Suprapubic skin (tissue), 4 donors: ENCODE measurements around the gene CBX2.

Source experiments
- POLR2A ChIP-seq, 2 donors: fragments of 450-650 bp; IDR thresholded peaks; one replicate each; pipeline ENCODE4 v1.6.1; 2017; ENCODE audit warnings: antibody characterized with exemption in 2 of 2, mild to moderate bottlenecking in 2 of 2, moderate library complexity in 2 of 2
- POLR2AphosphoS5 ChIP-seq, 3 donors: sonication (generic); formaldehyde crosslinking; IDR thresholded peaks; one replicate each; pipeline ENCODE4 v1.6.1; 2017; ENCODE audit warnings: antibody characterized with exemption in 3 of 3
- TF ChIP-seq, protein P1 (sequence below), 2 donors: fragments of 200-600 bp in 1 of 2; fragments of 450-650 bp in 1 of 2; sonication (generic) in 1 of 2; IDR thresholded peaks; one replicate each; pipeline ENCODE4 v1.5.1; 2016 to 2019; ENCODE audit warnings: antibody characterized with exemption in 2 of 2, mild to moderate bottlenecking in 1 of 2, moderate library complexity in 1 of 2

DNA sequence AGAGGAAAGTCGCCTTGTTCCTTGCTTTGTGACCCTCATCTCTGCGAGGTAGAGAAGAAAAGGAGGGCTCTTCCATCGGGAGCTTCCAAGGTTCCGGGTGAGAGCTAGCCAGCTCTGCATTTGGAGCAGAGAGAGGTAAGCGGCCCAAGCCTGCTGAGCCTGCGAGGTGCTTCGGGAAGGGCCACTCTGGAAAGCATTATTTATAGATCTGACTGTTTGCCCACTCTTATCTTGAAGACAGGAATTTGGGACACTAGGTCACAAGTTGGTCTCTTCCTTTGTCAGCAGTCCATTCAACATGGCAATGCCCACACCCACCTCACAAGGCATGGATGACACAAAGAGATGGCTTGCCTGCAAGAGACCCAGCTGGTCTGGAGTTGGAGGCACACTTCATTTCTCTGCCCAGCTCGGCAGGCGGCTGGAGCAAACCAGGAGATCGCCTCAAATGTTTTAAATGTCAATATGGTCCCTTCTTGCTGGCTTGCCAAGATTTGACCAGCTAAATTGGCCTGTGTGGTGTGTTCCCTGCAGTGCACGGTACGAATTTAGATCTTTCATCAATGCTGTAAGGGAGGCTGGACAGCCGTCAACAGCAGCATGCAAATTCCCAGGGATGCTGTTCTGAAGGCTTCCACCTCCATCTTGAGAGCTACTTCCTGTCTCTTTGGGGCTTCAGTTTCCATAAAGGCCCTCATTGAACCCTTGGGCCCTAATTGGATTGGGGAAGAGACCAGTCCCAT, 41.8 kb downstream of the CBX2 start:
- TF ChIP-seq, protein P1, sequence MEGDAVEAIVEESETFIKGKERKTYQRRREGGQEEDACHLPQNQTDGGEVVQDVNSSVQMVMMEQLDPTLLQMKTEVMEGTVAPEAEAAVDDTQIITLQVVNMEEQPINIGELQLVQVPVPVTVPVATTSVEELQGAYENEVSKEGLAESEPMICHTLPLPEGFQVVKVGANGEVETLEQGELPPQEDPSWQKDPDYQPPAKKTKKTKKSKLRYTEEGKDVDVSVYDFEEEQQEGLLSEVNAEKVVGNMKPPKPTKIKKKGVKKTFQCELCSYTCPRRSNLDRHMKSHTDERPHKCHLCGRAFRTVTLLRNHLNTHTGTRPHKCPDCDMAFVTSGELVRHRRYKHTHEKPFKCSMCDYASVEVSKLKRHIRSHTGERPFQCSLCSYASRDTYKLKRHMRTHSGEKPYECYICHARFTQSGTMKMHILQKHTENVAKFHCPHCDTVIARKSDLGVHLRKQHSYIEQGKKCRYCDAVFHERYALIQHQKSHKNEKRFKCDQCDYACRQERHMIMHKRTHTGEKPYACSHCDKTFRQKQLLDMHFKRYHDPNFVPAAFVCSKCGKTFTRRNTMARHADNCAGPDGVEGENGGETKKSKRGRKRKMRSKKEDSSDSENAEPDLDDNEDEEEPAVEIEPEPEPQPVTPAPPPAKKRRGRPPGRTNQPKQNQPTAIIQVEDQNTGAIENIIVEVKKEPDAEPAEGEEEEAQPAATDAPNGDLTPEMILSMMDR (IDR thresholded peaks at IDR 0.05), result no peak
- no peak for TF ChIP-seq POLR2AphosphoS5 (IDR thresholded peaks at IDR 0.05)
- TF ChIP-seq POLR2A (IDR thresholded peaks at IDR 0.05), result no peak
